ENCODE measurements around the gene ELP6. TPM values are rescaled to one million over a fixed set of nuclear protein-coding genes. Genes with fewer than 3 reads are reported as not detected.

Gene ELP6
- total RNA-seq, 1 experiment from 2014 or later = 62.0 TPM

- no peak for TF ChIP-seq ZNF396 (CRISPR knock-in tag; IDR thresholded peaks at IDR 0.05; ENCODE audit: borderline replicate concordance)
These were observed 23.5 kb upstream of the ELP6 start (continued) for GRCh38 chr3:47536967-47537366.

- Mint-ChIP-seq H3K4me3 (no peak overlapping the region), H3K9me3 (peaks cover 19% of the 10 kb centered on the region), H3K27me3 (ENCODE audit: low read depth) (no peaks in the 10 kb centered on the region), H3K4me1 (0 out of 2 replicates have a peak, but pooled peaks cover 3% of the 10 kb centered on the region), H3K27ac (no peak overlapping the region), H3K36me3 (no peaks in the 10 kb centered on the region)
- ChIA-PET CTCF (interaction anchor here (1.5 kb wide), 1 partner anchor 14 kb away, joined by 4 read pairs; no protein-coding TSS in a partner anchor), POLR2A (no interaction called here)
- TF ChIP-seq ZNF121 (CRISPR knock-in tag; IDR thresholded peaks at IDR 0.05) (no peak), SMAD4 (CRISPR knock-in tag; IDR thresholded peaks at IDR 0.05) (no peak), EMX1 (CRISPR knock-in tag; IDR thresholded peaks at IDR 0.05) (no peak), PRDM15 (CRISPR knock-in tag; IDR thresholded peaks at IDR 0.05) (no peak), TEAD4 (CRISPR knock-in tag; IDR thresholded peaks at IDR 0.05) (no peak), ZBTB21 (CRISPR knock-in tag; IDR thresholded peaks at IDR 0.05; ENCODE audit: borderline replicate concordance) (no peak), FOXP4 (CRISPR knock-in tag; IDR thresholded peaks at IDR 0.05) (no peak), E2F5 (CRISPR knock-in tag; IDR thresholded peaks at IDR 0.05) (no peak), KAT7 (CRISPR knock-in tag; IDR thresholded peaks at IDR 0.05; ENCODE audit: borderline replicate concordance) (no peak), ZNF317 (CRISPR knock-in tag; IDR thresholded peaks at IDR 0.05; ENCODE audit: borderline replicate concordance, low read depth) (no peak), RORB (CRISPR knock-in tag; IDR thresholded peaks at IDR 0.05) (no peak), ZMAT4 (CRISPR knock-in tag; IDR thresholded peaks at IDR 0.05) (no peak), MXD4 (CRISPR knock-in tag; IDR thresholded peaks at IDR 0.05; ENCODE audit: borderline replicate concordance) (no peak)
- no peak; the same call in 1 of the 2 replicates for ATAC-seq
- no peak for DNase-seq (ENCODE audit: low spot score)
These were observed 22.8 kb upstream of the ELP6 start for GRCh38 chr3:47536221-47536891.

- Mint-ChIP-seq H3K27me3 (ENCODE audit: low read depth) (no peaks in the 10 kb centered on the region), H3K4me1 (0 out of 2 replicates have a peak, but pooled peaks cover 3% of the 10 kb centered on the region), H3K9me3 (peaks cover 19% of the 10 kb centered on the region), H3K4me3 (no peak overlapping the region), H3K27ac (no peak overlapping the region), H3K36me3 (no peaks in the 10 kb centered on the region)
- ATAC-seq (no peak), DNase-seq (ENCODE audit: low spot score) (no peak)
- ChIA-PET POLR2A (interaction anchor here (0.6 kb wide), 1 partner anchor 16 kb away, joined by 4 read pairs; no protein-coding TSS in a partner anchor), CTCF (interaction anchor here (0.9 to 3.5 kb wide), 2 partner anchors 12 to 112 kb away, joined by 3 to 17 read pairs; no protein-coding TSS in a partner anchor)
- TF ChIP-seq ZNF263 (CRISPR knock-in tag; IDR thresholded peaks at IDR 0.05; ENCODE audit: low read depth) (no peak), FOXJ3 (CRISPR knock-in tag; IDR thresholded peaks at IDR 0.05; ENCODE audit: borderline replicate concordance) (no peak), MLX (CRISPR knock-in tag; IDR thresholded peaks at IDR 0.05) (no peak), ATF6 (CRISPR knock-in tag; IDR thresholded peaks at IDR 0.05) (no peak), E2F4 (CRISPR knock-in tag; IDR thresholded peaks at IDR 0.05; ENCODE audit: borderline replicate concordance, low read depth) (no peak), ZBTB43 (CRISPR knock-in tag; IDR thresholded peaks at IDR 0.05) (no peak)
These were observed 20.5 kb upstream of the ELP6 start for GRCh38 chr3:47533996-47534454.

Measured in WTC11 (cell line).